ENCODE results near the gene PITRM1. TPM values are rescaled to one million over a fixed set of nuclear protein-coding genes. Genes with fewer than 3 reads are reported as not detected.

The PITRM1 gene
- total RNA-seq, 1 experiment from 2014 or later: 90.1 TPM

- DNase-seq (ENCODE audit: low read depth): no peak
Measured at GRCh38 chr10:3166496-3167290, 5.9 kb downstream of the PITRM1 start.

- DNase-seq (ENCODE audit: low read depth): no peak
Measured at GRCh38 chr10:3165196-3165595, 7.4 kb downstream of the PITRM1 start.

DNA sequence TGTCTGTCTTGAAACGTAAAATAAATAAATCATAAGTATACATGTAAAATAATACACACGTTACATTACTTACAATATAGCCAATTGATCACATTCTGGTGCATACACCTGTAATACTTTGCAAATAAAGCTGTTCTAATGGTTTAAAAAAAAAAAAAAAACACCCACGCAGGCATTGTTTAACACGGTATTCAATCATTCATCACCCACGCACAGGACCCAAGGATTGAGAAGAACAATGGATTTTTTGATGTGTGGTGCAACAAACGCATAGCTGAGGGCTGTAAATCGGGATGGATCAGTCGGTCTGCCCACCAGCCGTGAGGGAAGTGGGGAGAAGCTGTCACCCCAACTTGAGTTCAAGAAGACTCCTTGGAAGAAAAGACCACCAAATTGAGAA is 8.7 kb downstream of the PITRM1 start:
- no peak for DNase-seq (ENCODE audit: low read depth)

GRCh38 chr10:3162533-3162932 is 10.0 kb downstream of the PITRM1 start:
- no peak for DNase-seq (ENCODE audit: low read depth)

- no peak for DNase-seq (ENCODE audit: low read depth)
Measured at GRCh38 chr10:3159152-3159551, 13.4 kb downstream of the PITRM1 start.

- DNase-seq (ENCODE audit: low read depth): no peak
Measured at GRCh38 chr10:3154666-3155065, 17.9 kb downstream of the PITRM1 start.

DNA sequence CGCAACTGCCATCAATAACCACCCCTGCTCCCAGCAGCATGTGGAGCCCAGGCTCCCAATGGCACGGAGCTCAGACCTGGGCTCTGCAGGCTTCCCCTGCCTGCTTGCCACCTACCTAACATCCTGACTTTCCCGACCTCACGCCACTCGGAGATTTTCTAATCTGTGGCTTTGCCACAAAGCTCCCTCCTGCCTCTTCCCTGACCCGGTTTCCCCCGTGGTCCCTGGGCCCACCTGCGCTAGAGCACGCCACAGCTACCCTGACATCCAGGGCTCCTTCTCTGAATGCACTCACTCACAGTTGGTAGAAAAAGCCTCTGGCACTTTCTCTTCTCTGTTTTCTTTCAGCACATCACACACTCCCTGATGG is 20.0 kb downstream of the PITRM1 start:
- no peak for DNase-seq (ENCODE audit: low read depth)

DNA sequence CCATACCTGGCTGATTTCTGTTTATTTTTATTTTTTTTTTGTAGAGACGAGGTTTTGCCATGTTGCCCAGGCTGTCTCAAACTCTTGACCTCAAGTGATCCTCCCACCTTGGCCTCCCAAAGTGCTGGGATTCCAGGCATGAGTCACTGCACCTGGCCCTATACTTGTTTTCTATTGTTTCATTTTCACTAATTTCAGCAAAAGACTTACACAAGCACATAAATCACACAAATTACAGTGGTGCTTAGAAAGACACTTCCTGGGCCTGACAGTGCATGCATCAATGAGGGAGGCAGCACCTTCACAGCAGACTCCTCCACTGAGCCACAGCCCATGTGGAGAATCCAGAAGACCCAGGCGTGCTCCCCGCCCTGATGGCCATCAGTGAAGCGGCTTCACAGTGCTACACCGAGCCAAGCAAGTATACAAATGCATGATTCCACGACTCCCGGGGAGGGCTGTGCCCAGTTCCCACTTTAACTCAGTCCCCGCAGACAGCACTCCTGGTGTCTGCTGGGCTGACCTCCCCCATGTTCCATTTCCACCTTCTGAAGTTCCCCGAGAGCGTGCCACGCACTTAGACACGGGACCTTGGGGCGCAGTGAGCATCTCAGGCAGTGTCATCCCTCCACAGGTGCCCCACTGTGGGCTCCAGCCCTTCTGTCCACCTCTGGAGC is 20.6 kb downstream of the PITRM1 start:
- no peak for DNase-seq (ENCODE audit: low read depth)

DNA sequence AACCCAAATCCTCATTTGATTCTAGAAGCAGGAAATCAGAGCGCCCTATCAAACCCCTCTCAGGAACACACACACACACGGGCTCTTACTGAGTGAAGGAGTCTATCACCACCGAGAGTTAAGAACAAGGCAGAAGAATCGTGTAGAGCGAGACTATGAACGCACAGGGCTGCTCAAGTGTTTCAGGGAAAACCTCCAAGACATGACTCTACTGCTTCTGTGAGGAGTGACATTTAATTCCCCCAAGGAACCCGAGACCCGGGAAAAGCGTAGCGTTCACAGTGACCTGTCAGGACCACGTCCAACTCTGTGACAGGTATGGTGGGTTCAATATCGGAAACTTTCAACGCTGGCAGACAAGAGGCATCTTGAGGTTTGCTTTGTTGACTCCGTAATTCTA is 21.6 kb downstream of the PITRM1 start:
- DNase-seq (ENCODE audit: low read depth): no peak

GRCh38 chr10:3150366-3150765 is 22.2 kb downstream of the PITRM1 start:
- no peak for DNase-seq (ENCODE audit: low read depth)

- no peak for DNase-seq (ENCODE audit: low read depth)
Measured at GRCh38 chr10:3149918-3150317, 22.7 kb downstream of the PITRM1 start.

DNA sequence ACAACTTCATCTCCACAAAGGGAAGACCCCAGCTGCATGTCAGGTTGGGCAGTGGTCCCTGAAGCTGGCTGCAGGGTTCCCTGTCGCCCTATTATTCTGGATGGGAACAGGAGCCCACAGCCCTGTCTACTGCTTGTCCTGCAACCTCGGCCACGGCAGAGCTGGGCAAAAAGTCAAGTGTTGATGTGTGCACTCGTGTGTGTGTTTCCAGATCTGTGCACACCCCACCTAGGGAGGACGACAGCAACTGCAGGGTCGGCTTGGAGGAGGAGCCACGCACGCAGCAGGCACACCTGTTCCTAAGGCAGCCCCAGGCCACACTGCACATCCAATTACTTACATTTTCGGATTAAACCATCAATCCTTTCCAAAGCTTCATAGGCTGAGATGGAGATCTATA is 23.6 kb downstream of the PITRM1 start:
- no peak for DNase-seq (ENCODE audit: low read depth)

- no peak for DNase-seq (ENCODE audit: low read depth)
Measured at GRCh38 chr10:3148041-3148440, 24.5 kb downstream of the PITRM1 start.

- DNase-seq (ENCODE audit: low read depth): no peak
Measured at GRCh38 chr10:3147117-3147820, 25.3 kb downstream of the PITRM1 start.

GRCh38 chr10:3146289-3146688 is 26.3 kb downstream of the PITRM1 start:
- DNase-seq (ENCODE audit: low read depth): no peak

- DNase-seq (ENCODE audit: low read depth): no peak
Measured at GRCh38 chr10:3145366-3145765, 27.2 kb downstream of the PITRM1 start.

GRCh38 chr10:3143791-3144434 is 28.7 kb downstream of the PITRM1 start:
- DNase-seq (ENCODE audit: low read depth): no peak

DNA sequence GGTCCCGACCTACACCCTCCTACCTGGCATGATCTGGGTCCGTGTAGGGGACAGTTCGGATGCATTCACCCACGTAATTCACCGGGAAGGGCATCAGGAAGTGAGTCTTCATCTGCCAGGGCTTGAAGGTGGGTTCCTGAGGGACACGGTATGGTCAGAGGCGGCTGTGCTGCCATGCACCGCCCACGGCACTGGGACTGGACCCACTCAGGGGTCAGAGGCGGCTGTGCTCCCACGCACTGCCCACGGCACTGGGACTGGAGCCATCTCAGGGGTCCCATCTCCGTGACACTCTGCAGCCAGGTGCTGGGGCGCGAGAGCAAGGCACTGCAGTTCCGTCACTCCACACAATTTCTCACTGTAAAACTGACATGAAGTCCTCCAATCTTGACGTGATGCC is 29.2 kb downstream of the PITRM1 start:
- no peak for DNase-seq (ENCODE audit: low read depth)

DNA sequence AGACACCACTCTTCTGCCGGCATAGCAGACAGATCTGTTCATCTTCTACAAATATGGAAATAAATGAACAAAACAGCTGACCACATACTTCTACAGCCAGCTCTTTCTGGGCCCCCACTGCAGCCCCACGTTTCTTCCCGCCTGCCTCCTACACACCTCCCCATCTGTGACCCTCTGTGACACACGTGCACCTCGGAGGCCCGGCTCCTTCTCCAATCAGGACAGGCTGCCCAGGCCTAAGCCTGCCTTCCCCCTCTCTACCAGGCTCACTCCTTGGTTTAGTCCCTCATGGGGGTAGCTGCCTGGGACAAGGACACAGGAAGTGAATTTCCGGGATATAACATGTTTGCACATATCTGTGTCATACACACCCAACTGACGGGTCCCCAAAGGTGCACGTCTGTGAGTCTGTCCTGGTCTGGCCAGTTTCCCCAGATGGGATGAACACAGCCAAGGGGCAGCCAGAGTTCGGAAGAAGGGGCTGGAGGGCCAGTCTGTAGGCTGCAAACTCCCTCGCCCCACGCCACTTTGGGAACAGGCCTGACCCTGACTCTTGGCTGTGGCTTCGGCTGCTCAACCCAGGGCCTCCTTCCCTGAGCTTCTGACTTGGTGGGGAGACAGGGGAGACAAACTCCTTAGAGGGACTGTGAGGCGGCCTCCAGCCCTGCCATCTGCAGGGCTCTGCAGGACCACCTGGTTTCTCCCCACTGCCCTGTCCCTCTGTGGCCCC is 30.3 kb downstream of the PITRM1 start:
- DNase-seq (ENCODE audit: low read depth): no peak

DNA sequence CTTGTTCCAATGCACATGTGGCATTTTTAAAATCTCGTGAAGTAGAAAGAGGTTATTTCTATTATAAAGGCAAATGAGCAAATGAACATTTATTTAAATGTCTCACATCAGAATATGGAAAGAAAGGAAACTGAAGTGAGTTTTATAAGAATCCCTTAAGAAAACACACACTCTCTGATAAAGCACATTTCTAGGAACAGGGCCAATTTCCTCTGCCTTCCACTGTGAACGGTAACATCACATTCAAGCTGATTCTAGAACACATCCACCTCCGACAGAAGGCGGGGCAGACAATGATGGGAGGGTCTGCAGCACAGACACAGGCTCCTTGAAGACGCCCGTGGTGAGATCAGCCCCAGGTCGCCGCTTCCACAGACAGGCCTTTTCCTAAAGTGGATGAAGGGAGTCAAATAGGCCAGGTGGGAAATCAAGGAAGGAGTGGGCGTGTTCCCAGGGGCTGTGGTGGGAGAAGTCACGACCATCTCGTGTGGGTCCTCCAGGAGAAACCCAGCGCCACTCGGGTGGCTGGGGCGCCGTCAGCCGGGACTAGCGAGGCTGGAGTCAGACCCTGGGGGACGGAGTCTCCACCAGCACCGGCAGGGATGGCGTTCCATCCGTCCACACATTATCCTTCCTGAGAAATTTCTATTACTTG is 31.1 kb downstream of the PITRM1 start:
- DNase-seq (ENCODE audit: low read depth): no peak

GRCh38 chr10:3140280-3140679 is 32.3 kb downstream of the PITRM1 start:
- DNase-seq (ENCODE audit: low read depth): no peak

Data from HT1080 (cell line).